ENCODE results near the gene CABP7.

- TF ChIP-seq CTCF (IDR thresholded peaks at IDR 0.05 in 2 of 3, conservative IDR thresholded peaks at IDR 0.05 in 1 of 3; ENCODE audit: borderline replicate concordance in 1 of 3, insufficient read depth in 1 of 3, low read depth in 2 of 3, low read length in 2 of 3), result no peak
- TF ChIP-seq POLR2A (IDR thresholded peaks at IDR 0.05; ENCODE audit: borderline replicate concordance, extremely low read depth, insufficient read depth, insufficient read length), result no peak
- no peak for TF ChIP-seq POLR2AphosphoS5 (IDR thresholded peaks at IDR 0.05; ENCODE audit: low read depth, low read length)
- no peak for TF ChIP-seq YY1 (IDR thresholded peaks at IDR 0.05; ENCODE audit: extremely low read depth, insufficient replicate concordance, low read depth, low read length)
- TF ChIP-seq ZFX (IDR thresholded peaks at IDR 0.05), result no peak
- no peak for TF ChIP-seq ZNF274 (IDR thresholded peaks at IDR 0.05; ENCODE audit: low read depth, low read length)
- no peak for TF ChIP-seq ATF3 (IDR thresholded peaks at IDR 0.05)
- no peak for TF ChIP-seq EZH2phosphoT487 (IDR thresholded peaks at IDR 0.05; ENCODE audit: borderline replicate concordance)
- TF ChIP-seq EGR1 (IDR thresholded peaks at IDR 0.05; ENCODE audit: low read depth), result no peak
- no peak for TF ChIP-seq EZH2 (IDR thresholded peaks at IDR 0.05)
- no peak for TF ChIP-seq RAD21 (IDR thresholded peaks at IDR 0.05; ENCODE audit: low read depth)
Observed at GRCh38 chr22:29715240-29715639, 4.6 kb upstream of the CABP7 start.
